Fibroblast of pulmonary artery (primary cell): ENCODE measurements around the gene DGKI.

Experiments used
- DNase-seq: peaks from one replicate; pipeline ENCODE4 v3.0.0-alpha.2; 2010; ENCODE audit warnings: low read depth
- H3K4me3 ChIP-seq: replicated peaks from 2 replicates; pipeline ENCODE4 v1.5.1; 2011; ENCODE audit warnings: low read depth, mild to moderate bottlenecking, control low read depth, low read length, moderate library complexity
- CTCF ChIP-seq: IDR thresholded peaks from 2 replicates; pipeline ENCODE4 v1.5.1; 2011; ENCODE audit warnings: mild to moderate bottlenecking, control low read depth, low read length, inconsistent platforms; ENCODE audit errors: missing control alignments

DGKI gene

GRCh38 chr7:137501562-137501961 is 345.2 kb downstream of the DGKI start:
- TF ChIP-seq CTCF = no peak
- no peak overlapping the region for H3K4me3 ChIP-seq
- no peak for DNase-seq

- no peak for TF ChIP-seq CTCF
- no peak overlapping the region for H3K4me3 ChIP-seq
These were observed 353.9 kb downstream of the DGKI start for GRCh38 chr7:137492889-137493288.

GRCh38 chr7:137489880-137490279 is 356.9 kb downstream of the DGKI start:
- TF ChIP-seq CTCF = no peak
- no peak for DNase-seq

More at GRCh38 chr7:137492889-137493288, 353.9 kb downstream of the DGKI start:
- DNase-seq = no peak

GRCh38 chr7:137488038-137488437 is 358.7 kb downstream of the DGKI start:
- no peak overlapping the region for H3K4me3 ChIP-seq
- peak; percentile 25 for TF ChIP-seq CTCF
- peak; percentile 29 for DNase-seq

More at GRCh38 chr7:137489880-137490279, 356.9 kb downstream of the DGKI start:
- H3K4me3 ChIP-seq = no peak overlapping the region

- no peak overlapping the region for H3K4me3 ChIP-seq
- DNase-seq = no peak
- TF ChIP-seq CTCF = no peak
These were observed 361.0 kb downstream of the DGKI start for GRCh38 chr7:137485818-137486217.

GRCh38 chr7:137484326-137484725 is 362.4 kb downstream of the DGKI start:
- no peak overlapping the region for H3K4me3 ChIP-seq
- TF ChIP-seq CTCF = no peak
- no peak for DNase-seq

GRCh38 chr7:137482466-137482865 is 364.3 kb downstream of the DGKI start:
- no peak overlapping the region for H3K4me3 ChIP-seq
- DNase-seq = no peak
- no peak for TF ChIP-seq CTCF
